ENCODE data around the gene APOC1. TPM values are rescaled to one million over a fixed set of nuclear protein-coding genes. Genes with fewer than 3 reads are reported as not detected.
"Not testable (repeated sequence)": the region's sequence is repeated elsewhere in the genome, so short reads cannot be mapped to it uniquely, and the experiment has no call there.

Gene APOC1
- polyA plus RNA-seq, 3 donors: 8.4 to 11.7 (median 11.6) TPM

GRCh38 chr19:44886141-44886540 is 28.3 kb upstream of the APOC1 start:
- no peak for DNase-seq

GRCh38 chr19:44887648-44888047 is 26.8 kb upstream of the APOC1 start:
- no peak for DNase-seq

- not testable (repeated sequence) for DNase-seq
Observed at GRCh38 chr19:44888335-44888734, 26.1 kb upstream of the APOC1 start.

GRCh38 chr19:44889830-44890365 is 24.5 kb upstream of the APOC1 start:
- DNase-seq: no peak

- peak; percentile 98 for DNase-seq
Observed at GRCh38 chr19:44890366-44891015, 23.9 kb upstream of the APOC1 start.

- peak; percentile 100 for DNase-seq
Observed at GRCh38 chr19:44891016-44891882, 23.2 kb upstream of the APOC1 start, which contains the start of gene TOMM40. TSS of gene TOMM40 (plus strand) at chr19:44891254. CDS start at chr19:44891416, 162 bp downstream.

GRCh38 chr19:44892932-44893331 is 21.5 kb upstream of the APOC1 start:
- DNase-seq: no peak

GRCh38 chr19:44893332-44894051 is 20.9 kb upstream of the APOC1 start:
- DNase-seq: no peak

GRCh38 chr19:44894052-44894400 is 20.4 kb upstream of the APOC1 start:
- no peak for DNase-seq

GRCh38 chr19:44894946-44895345 is 19.5 kb upstream of the APOC1 start:
- DNase-seq: no peak

GRCh38 chr19:44897835-44898234 is 16.6 kb upstream of the APOC1 start:
- no peak for DNase-seq

GRCh38 chr19:44900328-44901244 is 13.8 kb upstream of the APOC1 start:
- no peak for DNase-seq

GRCh38 chr19:44903216-44903601 is 11.2 kb upstream of the APOC1 start:
- DNase-seq: no peak

- no peak for DNase-seq
Observed at GRCh38 chr19:44903602-44904425, 10.6 kb upstream of the APOC1 start.

- no peak for DNase-seq
Observed at GRCh38 chr19:44904426-44904994, 9.9 kb upstream of the APOC1 start.

GRCh38 chr19:44905437-44906160 is 8.8 kb upstream of the APOC1 start, which contains the start of gene APOE:
TSS of gene APOE (plus strand) at chr19:44905796. CDS start at chr19:44906625, 829 bp downstream.
- no peak for DNase-seq

- DNase-seq: no peak
Observed at GRCh38 chr19:44907613-44908012, 6.8 kb upstream of the APOC1 start.

- no peak for DNase-seq
Observed at GRCh38 chr19:44908074-44908835, 6.2 kb upstream of the APOC1 start.
